Measurements from ENCODE around the gene RASD2.

RASD2 gene

GRCh38 chr22:35542157-35542938, 1.7 kb downstream of the RASD2 start:
- TF ChIP-seq CTCF (IDR thresholded peaks at IDR 0.05; ENCODE audit: low read depth, low read length, missing control alignments), result no peak
- DNase-seq, result no peak
- in situ Hi-C loops (cut with HindIII; ENCODE audit: low pct_ligation_motif_present, low sequenced_read_pairs), result no loop called here

GRCh38 chr22:35542939-35543516, 2.4 kb downstream of the RASD2 start:
- H3K27me3 ChIP-seq (replicated peaks), result peaks cover 33% of the 10 kb centered on the region

More at GRCh38 chr22:35542157-35542938, 1.7 kb downstream of the RASD2 start:
- Histone ChIP-seq H3K36me3 (replicated peaks) (no peaks in the 10 kb centered on the region), H3K27me3 (replicated peaks) (peaks cover 33% of the 10 kb centered on the region), H3K27ac (no peak overlapping the region), H3K4me3 (ENCODE audit: low read depth, low read length) (no peak overlapping the region)

GRCh38 chr22:35543702-35544101, 3.1 kb downstream of the RASD2 start:
- H3K4me3 ChIP-seq (ENCODE audit: low read depth, low read length), result no peak overlapping the region
- H3K27me3 ChIP-seq (replicated peaks), result peaks cover 33% of the 10 kb centered on the region
- TF ChIP-seq CTCF (IDR thresholded peaks at IDR 0.05; ENCODE audit: low read depth, low read length, missing control alignments), result no peak
- DNase-seq, result no peak
- H3K36me3 ChIP-seq (replicated peaks), result no peaks in the 10 kb centered on the region
- in situ Hi-C loops (cut with HindIII; ENCODE audit: low pct_ligation_motif_present, low sequenced_read_pairs), result no loop called here
- H3K27ac ChIP-seq, result no peak overlapping the region

More at GRCh38 chr22:35542939-35543516, 2.4 kb downstream of the RASD2 start:
- TF ChIP-seq CTCF (IDR thresholded peaks at IDR 0.05; ENCODE audit: low read depth, low read length, missing control alignments), result no peak
- DNase-seq, result no peak
- Histone ChIP-seq H3K4me3 (ENCODE audit: low read depth, low read length) (no peak overlapping the region), H3K36me3 (replicated peaks) (no peaks in the 10 kb centered on the region), H3K27ac (no peak overlapping the region)
- in situ Hi-C loops (cut with HindIII; ENCODE audit: low pct_ligation_motif_present, low sequenced_read_pairs), result no loop called here

DNA sequence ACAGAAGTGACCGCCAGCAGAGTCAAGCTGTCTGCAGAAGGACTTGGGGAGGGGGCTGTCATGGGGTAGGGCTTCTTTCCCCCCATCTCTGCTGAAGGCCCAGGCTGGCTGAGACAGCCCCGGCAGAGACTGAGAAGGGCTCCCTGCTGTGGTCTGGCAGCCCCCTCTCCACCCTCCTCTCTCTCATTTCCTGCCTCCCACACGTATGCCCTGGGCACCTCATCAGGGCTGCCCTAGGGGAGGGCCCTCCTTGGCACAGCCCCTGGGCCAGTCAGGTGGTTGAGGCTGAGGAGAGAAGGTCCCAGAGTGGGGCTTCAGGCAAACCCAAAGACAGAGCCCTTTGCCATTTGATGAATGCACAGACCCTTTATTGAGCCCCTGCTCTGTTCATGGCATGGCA, 3.6 kb downstream of the RASD2 start:
- Histone ChIP-seq H3K27me3 (replicated peaks) (peaks cover 33% of the 10 kb centered on the region), H3K27ac (no peak overlapping the region), H3K4me3 (ENCODE audit: low read depth, low read length) (no peak overlapping the region), H3K36me3 (replicated peaks) (no peaks in the 10 kb centered on the region)
- no peak for TF ChIP-seq CTCF (IDR thresholded peaks at IDR 0.05; ENCODE audit: low read depth, low read length, missing control alignments)
- in situ Hi-C loops (cut with HindIII; ENCODE audit: low pct_ligation_motif_present, low sequenced_read_pairs), result no loop called here
- DNase-seq, result no peak

DNA sequence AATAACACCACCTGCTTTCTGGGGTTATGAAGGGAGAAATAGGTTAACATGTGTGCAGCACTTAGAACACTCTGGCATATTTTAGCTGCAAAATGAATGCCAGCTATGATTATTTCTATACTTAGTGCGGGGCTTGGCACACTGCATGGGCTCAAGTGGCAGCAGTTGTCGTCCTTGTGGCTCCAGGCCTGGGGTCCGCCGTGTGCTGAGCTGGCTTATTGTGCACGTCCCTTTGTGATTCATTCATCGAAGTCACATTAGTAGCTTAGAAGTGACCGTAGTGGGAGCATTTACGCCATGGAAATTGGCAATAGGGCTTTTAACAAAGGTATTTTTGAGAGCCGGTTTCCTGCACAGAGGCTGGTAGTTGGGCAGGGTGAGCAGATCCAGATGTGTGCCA, 4.2 kb downstream of the RASD2 start:
- peaks cover 33% of the 10 kb centered on the region for H3K27me3 ChIP-seq (replicated peaks)
- no peaks in the 10 kb centered on the region for H3K36me3 ChIP-seq (replicated peaks)
- no peak for DNase-seq
- H3K27ac ChIP-seq, result no peak overlapping the region
- in situ Hi-C loops (cut with HindIII; ENCODE audit: low pct_ligation_motif_present, low sequenced_read_pairs), result no loop called here
- no peak for TF ChIP-seq CTCF (IDR thresholded peaks at IDR 0.05; ENCODE audit: low read depth, low read length, missing control alignments)
- H3K4me3 ChIP-seq (ENCODE audit: low read depth, low read length), result no peak overlapping the region

Data from brain microvascular endothelial cell (primary cell).